Duodenal mucosa (tissue), 2 donors: ENCODE data around the gene IL6ST.

Experiments
- H3K27ac ChIP-seq: one replicate; pipeline ENCODE4 v1.7.0; 2013; ENCODE audit warnings: low read depth, low read length
- H3K27me3 ChIP-seq, 2 donors: one replicate each; pipeline ENCODE4 v1.7.0; 2013; ENCODE audit warnings: low read length in 2 of 2, control low read depth in 1 of 2; ENCODE audit not compliant: insufficient read depth in 2 of 2, control insufficient read depth in 1 of 2
- H3K36me3 ChIP-seq, 2 donors: one replicate each; pipeline ENCODE4 v1.7.0; 2013; ENCODE audit warnings: low read length in 2 of 2, control low read depth in 1 of 2; ENCODE audit not compliant: insufficient read depth in 2 of 2, control insufficient read depth in 1 of 2
- H3K4me1 ChIP-seq, 2 donors: one replicate each; pipeline ENCODE4 v1.7.0; 2013; ENCODE audit warnings: low read length in 2 of 2, control low read depth in 1 of 2; ENCODE audit not compliant: insufficient read depth in 2 of 2, control insufficient read depth in 1 of 2
- H3K4me3 ChIP-seq, 2 donors: one replicate each; pipeline ENCODE4 v1.7.0; 2013; ENCODE audit warnings: low read length in 2 of 2, low read depth in 1 of 2
- H3K9ac ChIP-seq, 2 donors: one replicate each; pipeline ENCODE4 v1.7.0; 2013; ENCODE audit warnings: low read length in 2 of 2, low read depth in 1 of 2
- H3K9me3 ChIP-seq, 2 donors: one replicate each; pipeline ENCODE4 v1.7.0; 2013; ENCODE audit warnings: low read length in 2 of 2, control low read depth in 1 of 2; ENCODE audit not compliant: control insufficient read depth in 1 of 2

IL6ST gene

GRCh38 chr5:55914971-55915370 lies 79.8 kb downstream of the IL6ST start:
- Histone ChIP-seq H3K27me3 (no peaks in the 10 kb centered on the region), H3K9me3 (no peaks in the 10 kb centered on the region), H3K36me3 (no peaks in the 10 kb centered on the region), H3K27ac (no peak overlapping the region), H3K4me3 (no peak overlapping the region), H3K9ac (no peak overlapping the region), H3K4me1 (peaks cover 5 to 6% of the 10 kb centered on the region in 2 donors)

- Histone ChIP-seq H3K36me3 (no peaks in the 10 kb centered on the region), H3K9ac (no peak overlapping the region), H3K27ac (no peak overlapping the region), H3K27me3 (no peaks in the 10 kb centered on the region), H3K9me3 (no peaks in the 10 kb centered on the region), H3K4me1 (peaks cover 5 to 6% of the 10 kb centered on the region in 2 donors), H3K4me3 (no peak overlapping the region)
Measured at GRCh38 chr5:55913466-55914413, 81.0 kb downstream of the IL6ST start.

GRCh38 chr5:55911784-55912653 lies 82.7 kb downstream of the IL6ST start:
- no peaks in the 10 kb centered on the region for H3K9me3 ChIP-seq
- H3K27ac ChIP-seq: no peak overlapping the region
- no peaks in the 10 kb centered on the region for H3K27me3 ChIP-seq
- no peak overlapping the region for H3K9ac ChIP-seq
- H3K4me3 ChIP-seq: no peak overlapping the region
- H3K36me3 ChIP-seq: no peaks in the 10 kb centered on the region
- peaks cover 5 to 6% of the 10 kb centered on the region in 2 donors for H3K4me1 ChIP-seq

GRCh38 chr5:55908804-55909203 lies 86.0 kb downstream of the IL6ST start:
- Histone ChIP-seq H3K27ac (no peak overlapping the region), H3K27me3 (no peaks in the 10 kb centered on the region), H3K9ac (no peak overlapping the region), H3K9me3 (no peaks in the 10 kb centered on the region), H3K4me1 (peaks cover 2 to 3% of the 10 kb centered on the region in 2 donors), H3K36me3 (no peaks in the 10 kb centered on the region), H3K4me3 (no peak overlapping the region)

- H3K36me3 ChIP-seq: no peaks in the 10 kb centered on the region
- no peak overlapping the region for H3K4me3 ChIP-seq
- no peak overlapping the region for H3K9ac ChIP-seq
- H3K9me3 ChIP-seq: no peaks in the 10 kb centered on the region
- H3K27me3 ChIP-seq: no peaks in the 10 kb centered on the region
- no peaks in the 10 kb centered on the region for H3K4me1 ChIP-seq
- H3K27ac ChIP-seq: no peak overlapping the region
Measured at GRCh38 chr5:55907927-55908326, 86.8 kb downstream of the IL6ST start.

GRCh38 chr5:55905251-55905650 lies 89.5 kb downstream of the IL6ST start:
- Histone ChIP-seq H3K4me3 (no peak overlapping the region), H3K4me1 (no peaks in the 10 kb centered on the region), H3K27me3 (no peaks in the 10 kb centered on the region), H3K9me3 (no peaks in the 10 kb centered on the region), H3K36me3 (no peaks in the 10 kb centered on the region), H3K27ac (no peak overlapping the region), H3K9ac (no peak overlapping the region)

GRCh38 chr5:55904152-55904551 lies 90.6 kb downstream of the IL6ST start:
- Histone ChIP-seq H3K27ac (no peak overlapping the region), H3K9ac (no peak overlapping the region), H3K27me3 (peaks cover 0 to 3% of the 10 kb centered on the region in 2 donors), H3K9me3 (no peaks in the 10 kb centered on the region), H3K36me3 (no peaks in the 10 kb centered on the region), H3K4me1 (no peaks in the 10 kb centered on the region), H3K4me3 (no peak overlapping the region)

GRCh38 chr5:55903121-55903701 lies 91.6 kb downstream of the IL6ST start:
- Histone ChIP-seq H3K9ac (no peak overlapping the region), H3K4me1 (no peaks in the 10 kb centered on the region), H3K27me3 (peaks cover 0 to 3% of the 10 kb centered on the region in 2 donors), H3K36me3 (no peaks in the 10 kb centered on the region), H3K27ac (no peak overlapping the region), H3K4me3 (no peak overlapping the region), H3K9me3 (no peaks in the 10 kb centered on the region)

- Histone ChIP-seq H3K4me3 (no peak overlapping the region), H3K27ac (no peak overlapping the region), H3K9me3 (no peaks in the 10 kb centered on the region), H3K4me1 (no peaks in the 10 kb centered on the region), H3K27me3 (peaks cover 0 to 3% of the 10 kb centered on the region in 2 donors), H3K9ac (no peak overlapping the region), H3K36me3 (no peaks in the 10 kb centered on the region)
Measured at GRCh38 chr5:55902696-55903095, 92.1 kb downstream of the IL6ST start.

- H3K27me3 ChIP-seq: peaks cover 0 to 3% of the 10 kb centered on the region in 2 donors
- H3K4me3 ChIP-seq: no peak overlapping the region
- no peaks in the 10 kb centered on the region for H3K36me3 ChIP-seq
- no peaks in the 10 kb centered on the region for H3K4me1 ChIP-seq
- H3K9ac ChIP-seq: no peak overlapping the region
- no peak overlapping the region for H3K27ac ChIP-seq
- no peaks in the 10 kb centered on the region for H3K9me3 ChIP-seq
Measured at GRCh38 chr5:55900776-55901175, 94.0 kb downstream of the IL6ST start.
